PC-9 (cell line): ENCODE measurements around the gene SFT2D1. TPM values are rescaled to one million over a fixed set of nuclear protein-coding genes. Genes with fewer than 3 reads are reported as not detected.

Experiments used
- BruUV-seq: library from RNA; stranded (reverse); fragments of 400-500 nt; replicated peaks from 2 replicates; lab custom pipeline; 2021; lab: Mats Ljungman, UMichigan
- CTCF ChIA-PET: fragments of 300-600 bp; sonication (Branson Sonifier 250); formaldehyde crosslinking; loops from one replicate; lab custom pipeline; 2022; ENCODE audit warnings: antibody characterized with exemption; lab: Charles Lee
- POLR2A ChIA-PET: fragments of 300-600 bp; sonication (Branson Sonifier 250); formaldehyde crosslinking; loops from one replicate; lab custom pipeline; 2022; ENCODE audit warnings: antibody characterized with exemption; ENCODE audit not compliant: unreplicated experiment; lab: Charles Lee
- DNase-seq, 2 experiments: peaks; one replicate each; pipeline versions ENCODE4 v3.0.0 to v3.0.0-alpha.2; 2015 to 2022; ENCODE audit warnings: mixed read lengths in 1 of 2
- H2AFZ ChIP-seq: fragments of 200-600 bp; sonication (generic); 2 replicates; pipeline ENCODE4 v1.8.1; 2017; ENCODE audit warnings: antibody characterized with exemption
- H3F3A ChIP-seq: fragments of 200-600 bp; sonication (generic); 2 replicates; pipeline ENCODE4 v1.8.1; 2017; ENCODE audit warnings: antibody characterized with exemption, mild to moderate bottlenecking, low read depth; ENCODE audit not compliant: insufficient read depth
- H3K27ac ChIP-seq: fragments of 200-600 bp; sonication (generic); 2 replicates; pipeline ENCODE4 v1.6.1; 2016; ENCODE audit warnings: mixed run types
- H3K27me3 ChIP-seq: fragments of 200-600 bp; sonication (generic); 2 replicates; pipeline ENCODE4 v1.6.1; 2016; ENCODE audit warnings: low read depth, mixed run types; ENCODE audit not compliant: insufficient read depth
- H3K36me3 ChIP-seq: fragments of 200-600 bp; sonication (generic); 2 replicates; pipeline ENCODE4 v1.6.1; 2016; ENCODE audit warnings: low read depth, mixed run types
- H3K4me1 ChIP-seq: fragments of 200-600 bp; sonication (generic); replicated peaks from 2 replicates; pipeline ENCODE4 v1.6.1; 2016; ENCODE audit warnings: mixed run types; ENCODE audit not compliant: insufficient read depth
- H3K4me2 ChIP-seq: fragments of 200-600 bp; sonication (generic); 2 replicates; pipeline ENCODE4 v1.6.1; 2017; ENCODE audit warnings: mixed run types
- H3K4me3 ChIP-seq: fragments of 200-600 bp; sonication (generic); 2 replicates; pipeline ENCODE4 v1.6.1; 2016; ENCODE audit warnings: mixed run types
- H3K79me2 ChIP-seq: fragments of 200-600 bp; sonication (generic); 2 replicates; pipeline ENCODE4 v1.6.1; 2017; ENCODE audit warnings: low read depth, mixed run types
- H3K9me2 ChIP-seq: fragments of 200-600 bp; sonication (generic); 2 replicates; pipeline ENCODE4 v1.8.1; 2017; ENCODE audit warnings: mild to moderate bottlenecking; ENCODE audit not compliant: insufficient read depth
- H3K9me3 ChIP-seq: fragments of 200-600 bp; sonication (generic); 2 replicates; pipeline ENCODE4 v1.8.1; 2016; ENCODE audit warnings: low read depth; ENCODE audit not compliant: insufficient read depth
- H4K20me1 ChIP-seq: fragments of 200-600 bp; sonication (generic); 2 replicates; pipeline ENCODE4 v1.8.1; 2017; ENCODE audit not compliant: insufficient read depth
- EZH2 ChIP-seq: fragments of 200-600 bp; sonication (generic); IDR thresholded peaks from 2 replicates; pipeline ENCODE4 v1.8.0; 2017; ENCODE audit warnings: antibody characterized with exemption, low read depth
- intact Hi-C: fragments of 100-400 bp; cut with micrococcal nuclease; formaldehyde crosslinking; loops from one replicate; pipeline ENCODE4 v1.10.0; 2022; ENCODE audit not compliant: unreplicated experiment
- total RNA-seq: library from RNA; stranded (reverse); gene quantifications from 2 replicates; pipeline ENCODE4 v1.2.3, GENCODE V29; 2021
- TF ChIP-seq, protein P1 (sequence below): fragments of 200-600 bp; sonication (generic); conservative IDR thresholded peaks from 2 replicates; pipeline ENCODE4 v1.6.1; 2017; ENCODE audit warnings: mixed run types, antibody characterized with exemption, mild to moderate bottlenecking, moderate library complexity

The SFT2D1 gene
- total RNA-seq, 1 experiment from 2014 or later: 39.9 TPM

DNA sequence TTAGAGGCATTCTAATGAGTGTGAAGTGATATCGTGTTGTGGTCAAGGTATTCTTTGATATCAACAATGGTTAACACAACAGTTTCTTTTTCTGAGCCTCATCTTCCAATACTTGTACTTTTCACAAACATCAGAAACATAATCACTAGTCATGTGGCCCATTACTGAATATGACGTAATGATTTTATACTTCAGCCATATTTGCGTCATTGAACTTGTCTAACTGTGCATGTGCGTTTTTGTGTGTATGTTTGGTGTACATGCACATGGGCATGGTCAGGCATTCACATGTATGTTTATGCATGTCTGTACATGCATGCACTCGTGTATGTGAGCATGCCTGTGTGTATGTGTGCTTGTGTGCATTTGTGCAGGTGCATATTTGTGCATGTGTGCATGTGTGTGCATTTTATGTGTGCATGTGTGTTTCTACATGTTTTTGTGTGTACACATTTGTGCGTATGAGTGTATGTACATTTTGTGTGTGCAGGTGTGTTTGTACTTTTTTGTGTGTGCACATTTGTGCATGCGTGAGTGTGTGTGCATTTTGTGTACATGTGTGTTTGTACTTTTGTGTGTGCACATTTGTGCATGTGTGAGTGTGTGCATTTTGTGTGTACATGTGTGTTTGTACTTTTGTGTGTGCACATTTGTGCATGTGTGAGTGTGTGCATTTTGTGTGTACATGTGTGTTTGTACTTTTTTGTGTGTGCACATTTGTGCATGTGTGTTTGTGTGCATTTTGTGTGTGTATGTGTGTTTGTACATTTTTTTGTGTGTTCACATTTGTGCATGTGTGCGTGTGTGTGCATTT lies 63.6 kb downstream of the SFT2D1 start:
- Histone ChIP-seq H3K4me2 (no peak overlapping the region), H3K79me2 (no peaks in the 10 kb centered on the region), H3K27me3 (peaks cover 30% of the 10 kb centered on the region), H4K20me1 (no peaks in the 10 kb centered on the region), H3F3A (no peaks in the 10 kb centered on the region), H2AFZ (no peak overlapping the region), H3K9me2 (no peaks in the 10 kb centered on the region), H3K4me3 (no peak overlapping the region), H3K4me1 (no peaks in the 10 kb centered on the region), H3K27ac (no peak overlapping the region), H3K9me3 (no peaks in the 10 kb centered on the region), H3K36me3 (no peaks in the 10 kb centered on the region)
- BruUV-seq: no TSS peak
- POLR2A ChIA-PET: no interaction called here
- CTCF ChIA-PET: no interaction called here
- DNase-seq: no peak
- intact Hi-C loops: loop anchor here (5.0 kb wide), 1 partner anchor 104 kb away; the partner anchor contains the start of gene MPC1
- no peak for TF ChIP-seq EZH2
- TF ChIP-seq, protein P1, sequence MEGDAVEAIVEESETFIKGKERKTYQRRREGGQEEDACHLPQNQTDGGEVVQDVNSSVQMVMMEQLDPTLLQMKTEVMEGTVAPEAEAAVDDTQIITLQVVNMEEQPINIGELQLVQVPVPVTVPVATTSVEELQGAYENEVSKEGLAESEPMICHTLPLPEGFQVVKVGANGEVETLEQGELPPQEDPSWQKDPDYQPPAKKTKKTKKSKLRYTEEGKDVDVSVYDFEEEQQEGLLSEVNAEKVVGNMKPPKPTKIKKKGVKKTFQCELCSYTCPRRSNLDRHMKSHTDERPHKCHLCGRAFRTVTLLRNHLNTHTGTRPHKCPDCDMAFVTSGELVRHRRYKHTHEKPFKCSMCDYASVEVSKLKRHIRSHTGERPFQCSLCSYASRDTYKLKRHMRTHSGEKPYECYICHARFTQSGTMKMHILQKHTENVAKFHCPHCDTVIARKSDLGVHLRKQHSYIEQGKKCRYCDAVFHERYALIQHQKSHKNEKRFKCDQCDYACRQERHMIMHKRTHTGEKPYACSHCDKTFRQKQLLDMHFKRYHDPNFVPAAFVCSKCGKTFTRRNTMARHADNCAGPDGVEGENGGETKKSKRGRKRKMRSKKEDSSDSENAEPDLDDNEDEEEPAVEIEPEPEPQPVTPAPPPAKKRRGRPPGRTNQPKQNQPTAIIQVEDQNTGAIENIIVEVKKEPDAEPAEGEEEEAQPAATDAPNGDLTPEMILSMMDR: no peak

DNA sequence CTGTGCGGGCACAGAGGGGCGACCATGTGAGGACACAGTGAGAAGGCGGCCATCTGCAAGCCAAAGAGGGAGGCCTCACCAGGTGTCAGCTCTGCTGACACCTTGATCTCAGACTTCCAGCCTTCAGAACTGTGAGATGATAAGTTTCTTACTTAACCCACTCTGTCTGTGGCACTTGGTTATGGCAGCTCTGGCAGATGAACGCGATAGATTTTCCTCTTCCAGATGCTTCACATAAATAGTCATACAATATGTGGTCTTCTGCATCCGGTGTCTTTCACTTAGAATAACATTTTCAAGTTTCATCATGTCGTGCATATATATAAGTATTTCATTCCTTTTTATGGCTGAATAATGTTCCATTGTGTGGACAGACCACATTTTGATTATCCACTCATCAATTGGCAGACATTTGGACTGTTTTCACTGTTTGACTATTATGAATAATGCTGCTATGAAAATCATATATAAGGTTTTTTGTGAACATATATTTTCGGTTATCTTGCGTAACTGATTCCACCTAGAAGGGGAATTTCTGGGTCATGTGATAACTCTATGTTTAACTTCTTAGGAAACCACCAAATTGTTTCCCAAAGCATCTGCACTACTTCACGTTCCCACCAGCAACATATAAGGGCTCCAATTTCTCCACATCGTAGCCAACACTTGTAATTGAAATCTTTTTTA lies 64.3 kb downstream of the SFT2D1 start:
- no peaks in the 10 kb centered on the region for H3F3A ChIP-seq
- POLR2A ChIA-PET: no interaction called here
- H4K20me1 ChIP-seq: no peaks in the 10 kb centered on the region
- TF ChIP-seq, protein P1: no peak
- TF ChIP-seq EZH2: no peak
- BruUV-seq: no TSS peak
- H3K27ac ChIP-seq: no peak overlapping the region
- DNase-seq: no peak
- no peak overlapping the region for H3K4me2 ChIP-seq
- H2AFZ ChIP-seq: no peak overlapping the region
- H3K9me3 ChIP-seq: no peaks in the 10 kb centered on the region
- H3K4me3 ChIP-seq: no peak overlapping the region
- no peaks in the 10 kb centered on the region for H3K79me2 ChIP-seq
- CTCF ChIA-PET: no interaction called here
- no peaks in the 10 kb centered on the region for H3K9me2 ChIP-seq
- peaks cover 26% of the 10 kb centered on the region for H3K27me3 ChIP-seq
- H3K4me1 ChIP-seq: no peaks in the 10 kb centered on the region
- intact Hi-C loops: loop anchor here (5.0 kb wide), 1 partner anchor 104 kb away; the partner anchor contains the start of gene MPC1
- no peaks in the 10 kb centered on the region for H3K36me3 ChIP-seq

DNA sequence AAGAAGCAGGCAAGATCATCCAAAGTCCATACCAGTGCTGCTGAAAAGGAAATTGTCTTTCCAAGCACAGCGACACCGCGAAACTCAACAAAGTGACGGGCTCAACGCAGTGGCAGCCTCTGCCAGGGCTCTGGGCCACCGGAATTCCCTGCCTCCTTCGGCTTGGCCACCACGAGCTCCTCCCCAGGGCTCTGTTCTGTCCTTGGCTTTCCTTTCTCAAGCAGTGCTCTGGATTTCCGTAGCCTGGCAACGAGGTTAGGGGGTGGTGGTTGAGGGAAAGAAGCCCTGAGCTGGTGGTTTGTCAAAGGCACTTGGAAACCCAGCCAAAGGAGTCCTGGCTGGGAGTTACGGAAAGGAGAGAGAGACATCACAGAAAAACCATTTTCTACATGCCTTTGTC lies 65.3 kb downstream of the SFT2D1 start:
- ChIA-PET POLR2A (no interaction called here), CTCF (no interaction called here)
- Histone ChIP-seq H3F3A (no peaks in the 10 kb centered on the region), H3K4me2 (no peak overlapping the region), H3K4me1 (no peaks in the 10 kb centered on the region), H4K20me1 (no peaks in the 10 kb centered on the region), H3K9me2 (no peaks in the 10 kb centered on the region), H3K9me3 (no peaks in the 10 kb centered on the region), H3K79me2 (no peaks in the 10 kb centered on the region), H3K4me3 (no peak overlapping the region), H2AFZ (no peak overlapping the region), H3K36me3 (no peaks in the 10 kb centered on the region), H3K27ac (no peak overlapping the region), H3K27me3 (peaks cover 20% of the 10 kb centered on the region)
- DNase-seq: no peak
- TF ChIP-seq, protein P1: no peak
- no peak for TF ChIP-seq EZH2
- intact Hi-C loops: loop anchor here (5.0 kb wide), 1 partner anchor 105 kb away; the partner anchor contains the start of gene MPC1
- BruUV-seq: no TSS peak
